Stimulated activated CD4-positive, alpha-beta T cell treated with anti-CD3 and anti-CD28 coated beads, Interleukin-2, amount 100 ng/mL, for 4 hours (primary cell): ENCODE results near the gene IRF2BP1.
"Not testable (repeated sequence)": the region's sequence is repeated elsewhere in the genome, so short reads cannot be mapped to it uniquely, and the experiment has no call there.

Experiments
- DNase-seq: peaks from one replicate; pipeline ENCODE4 v3.0.0-alpha.2; 2020; ENCODE audit warnings: low read depth

IRF2BP1 gene

GRCh38 chr19:45882652-45883585, 3.0 kb downstream of the IRF2BP1 start:
- peak; percentile 68 for DNase-seq

GRCh38 chr19:45881909-45882528, 3.9 kb downstream of the IRF2BP1 start:
- no peak for DNase-seq

GRCh38 chr19:45881082-45881908, 4.6 kb downstream of the IRF2BP1 start:
- DNase-seq, result no peak

GRCh38 chr19:45879971-45880370, 6.0 kb downstream of the IRF2BP1 start:
- no peak for DNase-seq

- no peak for DNase-seq
Measured at GRCh38 chr19:45879055-45879454, 6.9 kb downstream of the IRF2BP1 start.

GRCh38 chr19:45878043-45878794, 7.7 kb downstream of the IRF2BP1 start:
- DNase-seq, result no peak

GRCh38 chr19:45876411-45877197, 9.3 kb downstream of the IRF2BP1 start:
- no peak for DNase-seq

GRCh38 chr19:45876161-45876410, 9.9 kb downstream of the IRF2BP1 start:
- no peak for DNase-seq

GRCh38 chr19:45874620-45874966, 11.3 kb downstream of the IRF2BP1 start:
- no peak for DNase-seq

- DNase-seq, result no peak
Measured at GRCh38 chr19:45873219-45873772, 12.6 kb downstream of the IRF2BP1 start.

GRCh38 chr19:45872095-45872919, 13.6 kb downstream of the IRF2BP1 start:
- no peak for DNase-seq

GRCh38 chr19:45870798-45871197, 15.1 kb downstream of the IRF2BP1 start:
- DNase-seq, result no peak

- DNase-seq, result not testable (repeated sequence)
Measured at GRCh38 chr19:45867241-45867640, 18.7 kb downstream of the IRF2BP1 start.

- DNase-seq, result no peak
Measured at GRCh38 chr19:45866400-45867176, 19.4 kb downstream of the IRF2BP1 start.

- no peak for DNase-seq
Measured at GRCh38 chr19:45865269-45865948, 20.5 kb downstream of the IRF2BP1 start.

GRCh38 chr19:45864629-45865082, 21.3 kb downstream of the IRF2BP1 start:
- no peak for DNase-seq

- peak; percentile 28 for DNase-seq
Measured at GRCh38 chr19:45863840-45864628, 21.9 kb downstream of the IRF2BP1 start, which contains the start of gene FOXA3. FOXA3 (plus strand) TSS chr19:45864326; CDS start chr19:45864457, 131 bp downstream.
